ENCODE results near the gene SUFU.
A peak's percentile ranks its signal among the peaks of the same experiment; 100 is the strongest.

Gene SUFU

DNA sequence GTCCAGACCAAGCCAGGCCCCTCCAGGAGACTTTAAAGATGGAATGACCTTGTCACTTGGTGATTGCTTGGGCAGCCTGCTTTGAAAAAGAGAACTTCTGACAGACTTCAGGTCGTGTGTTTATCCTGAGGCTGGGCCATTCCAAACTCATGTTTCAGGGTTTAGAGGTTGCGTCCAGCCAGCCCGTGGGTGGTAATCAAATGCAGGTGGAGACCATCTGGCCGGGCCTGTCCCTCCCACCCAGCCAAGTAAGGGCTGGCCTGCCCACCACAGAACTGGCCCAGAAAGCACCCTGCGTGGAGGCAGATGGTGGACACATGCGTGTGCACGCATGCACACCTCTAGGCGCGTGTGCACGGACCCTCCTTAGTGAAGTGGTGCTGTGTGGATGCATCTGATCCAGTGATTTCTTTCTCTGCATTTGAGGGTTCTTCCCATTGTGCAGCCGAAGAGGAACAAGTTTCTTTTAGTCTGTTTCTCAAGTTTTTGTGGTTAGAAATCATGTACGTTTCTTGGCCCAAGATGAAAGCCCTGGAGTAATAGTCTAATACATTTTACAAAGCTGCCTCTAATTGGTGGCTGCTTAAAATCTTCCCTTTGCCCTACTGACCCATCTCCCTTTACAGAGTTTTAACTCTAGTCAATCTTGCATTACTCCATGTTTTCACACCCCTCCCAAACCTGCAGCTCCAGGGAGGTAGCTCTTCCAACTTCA, 43.0 kb downstream of the SUFU start:
- DNase-seq (ENCODE audit: insufficient read length, low spot score) (no peak), FAIRE-seq (no peak)

DNA sequence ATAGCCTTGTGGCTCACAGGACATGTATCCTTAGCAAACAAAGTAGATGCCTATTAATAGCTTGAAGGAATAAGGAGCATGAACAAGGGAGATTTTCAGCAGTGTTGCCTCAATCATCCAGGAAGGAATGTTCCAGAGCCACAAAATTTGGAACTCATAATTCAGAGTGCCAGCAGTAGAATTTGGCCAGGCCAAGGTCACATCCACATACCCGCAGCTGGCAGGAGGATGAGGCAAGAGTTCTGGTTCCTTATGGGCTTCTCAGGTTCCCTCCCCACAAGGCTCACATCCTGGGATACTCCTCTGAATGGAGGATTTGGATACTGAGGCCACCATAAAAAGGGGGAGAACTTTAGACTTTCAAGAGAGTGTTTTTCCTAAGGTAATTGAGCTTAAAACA, 45.8 kb downstream of the SUFU start:
- no peak for FAIRE-seq

DNA sequence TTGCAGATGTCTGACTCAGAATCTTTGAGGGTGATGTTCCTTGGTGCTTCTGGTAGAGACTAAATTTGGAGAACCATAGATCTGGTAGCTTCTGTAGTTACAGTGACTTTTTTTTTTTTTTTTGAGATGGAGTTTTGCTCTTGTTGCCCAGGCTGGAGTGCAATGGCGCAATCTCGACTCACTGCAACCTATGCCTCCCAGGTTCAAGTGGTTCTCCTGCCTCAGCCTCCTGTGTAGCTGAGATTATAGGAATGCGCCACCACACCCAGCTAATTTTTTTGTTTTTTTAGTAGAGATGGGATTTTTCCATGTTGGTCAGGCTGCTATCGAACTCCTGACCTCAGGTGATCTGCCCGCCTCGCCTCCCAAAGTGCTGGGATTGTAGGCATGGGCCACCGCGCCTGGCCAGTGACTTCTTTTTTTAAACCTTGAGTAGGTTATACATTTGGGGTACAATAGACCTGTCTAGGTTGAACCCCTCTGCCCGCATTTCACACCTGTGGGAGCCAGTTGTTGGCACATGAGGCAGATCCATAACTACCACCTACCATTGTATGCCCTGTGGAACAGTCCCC, 47.0 kb downstream of the SUFU start:
- DNase-seq (ENCODE audit: insufficient read length, low spot score) (no peak), FAIRE-seq (no peak)

More for the DNA sequence above, 45.8 kb downstream of the SUFU start:
- no peak for DNase-seq (ENCODE audit: insufficient read length, low spot score)

DNA sequence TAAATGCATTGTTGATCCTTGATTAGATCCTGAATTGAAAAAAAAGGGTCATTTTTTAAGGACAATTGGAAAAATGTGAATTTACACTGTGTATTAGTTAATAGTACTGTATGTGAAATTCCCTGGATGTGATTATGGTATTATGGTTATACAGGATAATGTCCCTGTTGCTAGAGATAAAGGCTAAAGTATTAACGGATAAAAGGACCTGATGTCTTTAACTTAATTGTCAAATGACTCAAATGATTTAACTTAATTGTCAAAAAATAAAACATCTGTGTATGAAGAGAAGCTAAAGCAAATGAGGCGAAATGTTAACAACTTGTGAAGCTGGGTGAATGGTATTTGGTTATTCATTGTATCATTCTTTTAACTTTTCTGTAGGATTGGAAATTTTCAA, 48.8 kb downstream of the SUFU start:
- FAIRE-seq (no peak), DNase-seq (ENCODE audit: insufficient read length, low spot score) (no peak)

DNA sequence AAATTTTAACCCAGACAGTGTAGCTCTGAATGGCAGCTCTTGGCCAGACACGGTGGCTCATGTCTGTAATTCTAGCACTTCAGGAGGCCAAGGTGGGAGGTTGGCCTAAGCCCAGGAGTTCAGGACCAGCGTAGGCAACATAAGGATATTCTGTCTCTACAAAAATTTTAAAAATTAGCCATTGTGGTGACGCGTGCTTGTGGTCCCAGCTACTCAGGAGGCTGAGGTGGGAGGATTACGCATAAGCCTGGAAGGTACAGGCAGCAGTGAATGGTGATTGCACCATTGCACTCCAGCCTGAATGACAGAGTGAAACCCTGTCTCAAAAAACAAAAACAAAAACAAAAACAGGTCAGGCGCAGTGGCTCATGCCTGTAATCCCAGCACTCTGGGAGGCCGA, 50.0 kb downstream of the SUFU start:
- FAIRE-seq = no peak
- no peak for DNase-seq (ENCODE audit: insufficient read length, low spot score)

DNA sequence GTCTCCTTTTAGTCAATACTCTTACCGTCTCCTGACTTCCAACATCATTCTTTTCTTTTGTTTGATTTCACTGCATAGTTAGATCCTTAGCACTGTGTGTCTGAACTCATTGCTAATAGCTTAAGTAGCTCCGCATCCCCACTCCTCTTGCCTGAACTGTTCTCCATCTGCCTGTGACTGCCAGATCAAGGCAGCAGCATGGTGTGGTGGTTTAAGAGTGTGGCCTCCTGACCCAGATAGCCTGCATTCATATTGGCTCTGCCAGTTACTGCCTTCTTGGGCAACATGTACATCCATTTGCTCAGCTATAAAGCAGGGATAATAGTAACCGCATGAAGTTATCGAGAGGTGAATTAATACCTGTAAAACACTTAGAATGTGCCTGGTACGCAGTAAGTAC, 50.8 kb downstream of the SUFU start:
- DNase-seq (ENCODE audit: insufficient read length, low spot score) (no peak), FAIRE-seq (no peak)

DNA sequence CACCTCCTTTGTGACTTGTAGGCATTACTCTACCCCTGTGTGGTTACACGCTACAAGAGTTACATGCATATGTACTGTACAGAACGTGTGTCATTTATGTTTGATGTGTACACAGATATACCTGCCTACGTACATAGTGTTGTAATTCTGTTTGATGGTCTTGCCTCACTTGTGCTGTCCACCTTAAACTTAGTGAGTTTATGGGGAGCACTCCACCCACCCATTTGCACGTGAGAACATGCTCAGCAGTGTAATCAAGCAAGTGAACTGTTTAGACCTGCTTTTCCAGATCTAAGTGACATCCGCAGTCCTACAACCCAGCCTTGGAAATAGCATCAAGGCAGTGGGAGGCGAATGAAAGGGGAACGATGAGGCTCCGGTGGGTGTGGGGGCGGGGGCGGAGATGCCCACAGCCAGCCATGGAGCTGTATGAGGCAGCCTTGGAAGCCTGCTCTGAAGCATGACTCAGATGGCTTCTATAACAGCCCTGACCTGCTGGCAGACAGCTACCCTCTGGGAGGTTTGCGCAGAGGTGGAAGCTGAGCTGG, 52.1 kb downstream of the SUFU start:
- DNase-seq (ENCODE audit: insufficient read length, low spot score) = peak; percentile 41

DNA sequence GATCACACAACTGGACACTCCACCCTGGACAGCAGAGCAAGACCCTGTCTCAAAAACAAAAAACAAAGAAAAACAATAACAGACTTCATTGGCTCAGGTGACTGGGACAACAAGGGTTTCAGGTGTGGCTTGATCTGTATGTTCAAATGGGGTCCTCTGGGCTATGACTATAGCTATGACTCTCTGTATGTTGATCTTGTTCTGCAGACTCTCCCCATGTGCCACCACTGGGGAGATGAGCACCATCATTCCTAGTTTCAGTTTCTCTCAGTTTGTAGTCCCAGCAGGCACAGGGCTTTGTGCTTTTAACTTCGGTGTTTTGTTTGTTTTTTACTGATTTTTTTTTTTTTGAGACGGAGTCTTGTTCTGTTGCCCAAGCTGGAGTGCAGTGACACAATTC, 53.8 kb downstream of the SUFU start:
- FAIRE-seq (no peak), DNase-seq (ENCODE audit: insufficient read length, low spot score) (no peak)

More for the DNA sequence above, 52.1 kb downstream of the SUFU start:
- FAIRE-seq = peak; percentile 59

DNA sequence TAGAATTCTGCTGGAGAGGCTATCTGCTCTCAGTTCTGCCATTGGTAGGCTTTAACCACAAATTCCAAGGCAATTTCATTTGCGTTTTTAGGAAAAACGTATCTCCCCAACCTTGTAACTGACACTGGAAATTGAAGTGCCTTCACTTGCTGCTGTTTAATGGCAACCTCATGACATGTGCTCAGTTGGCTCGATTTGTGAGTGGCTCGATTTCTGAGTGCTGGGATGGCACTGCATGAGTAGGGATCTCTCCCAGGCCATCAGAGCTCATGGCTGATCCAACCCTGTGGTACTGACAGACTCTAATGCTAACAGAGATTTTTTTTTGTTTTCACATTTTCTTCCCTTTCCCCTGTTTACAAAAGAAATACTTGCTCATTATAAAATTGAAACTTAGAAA, 56.0 kb downstream of the SUFU start:
- DNase-seq (ENCODE audit: insufficient read length, low spot score) = no peak
- FAIRE-seq = no peak

DNA sequence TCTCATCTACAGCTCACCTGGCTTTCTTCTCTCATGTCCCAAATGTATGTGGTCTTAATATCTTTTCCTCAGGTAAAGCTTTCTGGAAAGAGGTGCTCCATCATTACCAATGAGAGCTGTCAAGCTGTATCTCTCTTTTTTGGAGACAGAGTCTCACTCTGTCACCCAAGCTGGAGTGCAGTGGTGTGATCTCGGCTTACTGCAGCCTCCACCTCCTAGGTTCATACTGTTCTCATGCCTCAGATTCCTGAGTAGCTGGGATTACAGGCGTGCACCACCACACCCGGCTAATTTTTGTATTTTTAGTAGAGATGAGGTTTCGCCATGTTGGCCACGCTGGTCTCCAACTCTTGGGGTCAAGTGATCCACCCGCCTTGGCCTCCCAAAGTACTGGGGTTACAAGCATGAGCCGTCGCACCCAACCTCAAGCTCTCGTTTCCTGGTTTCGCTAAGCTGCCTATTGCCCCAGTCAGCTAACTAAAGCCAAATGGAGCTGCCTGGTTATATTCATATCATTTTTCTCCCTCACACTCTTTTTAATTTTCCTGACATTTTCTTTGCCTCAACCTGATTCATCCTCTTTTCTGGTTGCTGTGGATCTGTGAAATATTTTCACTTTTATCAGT, 60.5 kb downstream of the SUFU start:
- no peak for DNase-seq (ENCODE audit: insufficient read length, low spot score)
- no peak for FAIRE-seq

DNA sequence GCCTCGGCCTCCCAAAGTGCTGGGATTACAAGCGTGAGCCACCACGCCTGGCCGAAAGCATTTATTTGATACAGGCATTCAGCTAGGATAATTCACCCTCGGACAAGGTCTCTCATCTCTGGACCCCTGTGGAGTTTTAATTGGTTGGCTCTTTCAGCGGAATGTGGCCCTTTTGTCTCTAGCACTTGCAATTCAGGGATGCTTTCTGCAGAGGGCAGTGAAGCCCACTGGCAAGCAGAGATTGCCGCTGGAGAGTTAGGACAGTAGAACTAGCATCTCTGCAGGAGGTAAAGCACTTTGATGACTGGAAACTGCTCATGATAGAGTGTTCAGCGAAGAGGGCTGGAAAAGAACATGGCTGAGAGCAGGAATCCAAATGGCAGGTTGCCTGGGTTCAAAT, 62.0 kb downstream of the SUFU start:
- FAIRE-seq (no peak), DNase-seq (ENCODE audit: insufficient read length, low spot score) (no peak)

DNA sequence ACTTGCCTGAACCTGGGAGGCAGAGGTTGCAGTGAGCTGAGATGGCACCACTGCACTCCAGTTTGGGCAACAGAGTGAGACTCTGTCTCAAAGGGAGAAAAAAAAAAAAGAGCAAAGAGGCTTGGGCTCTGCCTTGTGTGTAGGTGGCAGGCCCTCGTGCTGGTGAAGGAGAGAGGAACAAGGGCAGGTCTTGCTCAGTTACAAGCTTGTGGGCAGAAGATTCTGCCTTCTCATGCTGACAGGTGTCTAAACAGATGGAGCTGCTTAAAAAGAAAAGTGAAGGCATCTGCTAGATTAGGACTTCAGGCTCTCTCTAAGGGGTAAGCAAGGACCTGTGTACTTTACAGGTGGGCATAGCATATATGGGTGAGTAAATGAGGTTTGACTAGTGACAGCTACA, 75.0 kb downstream of the SUFU start:
- no peak for DNase-seq (ENCODE audit: insufficient read length, low spot score)
- FAIRE-seq = no peak

DNA sequence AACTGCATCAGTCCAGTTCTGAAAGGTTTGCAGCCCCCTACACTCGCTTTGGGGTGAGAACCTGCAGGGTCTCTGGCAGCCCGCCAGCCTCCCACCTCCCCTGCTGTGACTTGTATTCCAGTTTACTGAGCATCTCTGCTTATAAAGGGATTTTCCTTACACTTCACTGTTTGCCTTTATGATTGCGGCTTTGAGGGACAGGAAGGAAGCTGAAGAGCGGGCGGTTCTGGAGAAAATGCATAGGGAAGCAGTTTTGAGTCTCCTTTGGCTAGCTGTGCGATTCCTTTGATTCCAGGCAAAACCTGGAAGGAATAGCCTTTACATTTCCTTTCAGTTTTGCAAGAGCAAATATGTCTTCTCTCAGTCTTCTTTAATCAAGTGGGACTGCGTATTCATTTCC, 75.6 kb downstream of the SUFU start:
- no peak for DNase-seq (ENCODE audit: insufficient read length, low spot score)
- no peak for FAIRE-seq

DNA sequence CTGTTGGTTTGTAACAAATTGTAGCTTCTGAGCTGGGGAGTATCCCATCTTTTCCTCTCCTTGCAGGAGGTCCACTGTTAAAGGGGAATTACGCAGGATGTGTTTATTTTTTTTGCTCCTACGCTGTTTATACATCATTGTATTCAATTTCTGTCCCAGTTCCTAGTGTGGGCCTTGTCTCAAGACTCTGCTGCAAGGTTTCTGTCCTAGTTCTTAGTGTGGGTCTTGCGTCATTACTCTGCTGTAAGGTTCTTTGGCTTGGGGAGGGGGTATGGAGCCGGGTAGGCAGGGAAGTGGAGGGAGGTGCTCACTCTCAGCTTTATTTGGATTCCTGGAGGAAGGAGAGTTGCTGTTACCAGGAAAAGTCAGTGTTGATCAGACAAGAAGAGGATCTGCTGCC, 76.5 kb downstream of the SUFU start:
- no peak for FAIRE-seq
- DNase-seq (ENCODE audit: insufficient read length, low spot score) = no peak

DNA sequence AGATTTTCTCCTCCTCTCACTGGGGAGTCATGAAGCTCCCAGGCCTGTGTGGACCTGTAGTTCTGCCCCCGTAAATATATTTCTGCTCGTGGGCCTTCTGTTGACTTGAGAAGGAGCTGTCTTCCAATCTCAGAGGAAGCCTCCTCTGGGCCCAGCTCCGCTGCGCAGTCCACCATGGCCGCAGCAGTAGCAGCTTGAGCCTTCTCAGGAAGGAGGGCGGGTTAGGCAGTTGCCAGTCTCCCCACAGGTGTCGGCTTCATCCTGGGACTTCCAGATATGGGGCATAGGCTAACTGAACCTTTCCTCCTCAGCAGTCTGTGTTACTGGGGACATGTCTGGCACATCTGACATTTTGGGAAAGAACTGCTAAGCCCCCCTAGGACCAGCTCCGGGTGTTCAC, 77.6 kb downstream of the SUFU start:
- FAIRE-seq (no peak), DNase-seq (ENCODE audit: insufficient read length, low spot score) (no peak)

DNA sequence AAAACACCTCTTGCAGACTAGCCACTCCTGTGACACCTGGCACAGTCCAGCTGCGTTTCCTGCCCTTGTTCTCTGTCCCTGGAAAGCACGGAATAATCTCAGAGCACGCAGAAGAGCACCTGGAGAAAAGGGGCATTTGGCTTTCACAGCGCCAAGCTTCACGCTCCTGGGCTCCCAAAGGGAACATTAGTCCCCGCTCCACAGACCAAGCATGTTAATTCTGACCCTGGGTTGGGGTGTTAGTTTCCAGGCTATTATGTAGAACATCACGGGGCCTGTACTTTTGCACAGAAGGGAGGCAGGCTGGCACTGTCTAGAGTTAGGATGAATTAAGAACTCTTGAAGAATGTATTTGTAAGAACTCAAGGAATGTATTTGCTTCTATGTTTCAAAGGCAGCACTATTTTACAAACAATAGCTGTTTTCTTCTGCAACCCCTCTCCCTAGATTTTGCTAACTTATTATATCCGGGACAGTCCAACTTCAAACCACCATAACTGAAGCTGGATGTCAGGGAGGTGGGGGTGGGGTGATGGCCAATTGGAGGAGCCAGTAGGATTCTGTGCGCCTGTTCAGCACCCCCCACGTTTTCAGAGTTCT, 78.3 kb downstream of the SUFU start:
- FAIRE-seq = no peak

DNA sequence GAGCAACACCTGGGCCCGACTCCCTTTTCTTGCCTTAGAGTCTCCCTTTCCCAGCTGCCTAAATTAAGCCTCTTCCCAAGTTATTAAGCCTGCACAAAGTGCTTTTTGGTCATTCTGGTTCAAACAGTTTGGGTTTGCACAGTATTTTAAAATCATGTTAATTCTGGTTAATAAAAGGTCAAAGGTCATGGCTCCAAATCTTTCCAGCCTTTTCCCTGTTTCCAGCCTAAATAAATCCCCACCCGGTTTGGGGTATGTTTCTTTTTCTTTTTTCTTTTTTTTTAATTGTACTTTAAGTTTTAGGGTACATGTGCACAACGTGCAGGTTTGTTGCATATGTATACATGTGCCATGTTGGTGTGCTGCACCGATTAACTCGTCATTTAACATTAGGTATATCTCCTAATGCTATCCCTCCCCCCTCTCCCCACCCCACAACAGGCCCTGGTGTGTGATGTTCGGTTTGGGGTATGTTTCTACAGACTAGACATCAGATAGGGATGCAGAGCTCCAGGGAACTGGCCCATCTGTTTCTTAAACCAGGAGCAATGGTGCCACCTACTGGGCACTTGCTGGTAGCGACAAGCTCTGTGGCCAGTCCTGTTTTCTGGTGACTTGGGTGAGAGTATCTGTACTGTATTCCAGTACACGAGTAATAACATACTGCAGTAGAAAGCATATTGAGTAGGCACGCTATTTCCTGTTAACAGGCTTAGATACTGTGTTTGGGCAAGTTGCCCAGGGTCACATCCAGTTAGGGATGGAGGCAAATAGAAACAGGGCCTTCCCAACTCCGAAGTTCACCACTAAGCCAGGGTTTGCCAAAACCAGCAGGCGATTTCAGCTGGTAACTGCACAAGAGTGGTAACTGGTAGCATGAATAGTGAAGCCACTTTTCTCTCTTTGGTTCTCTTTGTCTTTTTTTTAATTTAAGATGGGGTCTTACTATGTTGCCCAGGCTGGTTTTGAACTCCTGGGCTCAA, 80.0 kb downstream of the SUFU start:
- peak; percentile 89 for DNase-seq (ENCODE audit: insufficient read length, low spot score)
- peak; percentile 75 for FAIRE-seq

More for the DNA sequence above, 78.3 kb downstream of the SUFU start:
- no peak for DNase-seq (ENCODE audit: insufficient read length, low spot score)

DNA sequence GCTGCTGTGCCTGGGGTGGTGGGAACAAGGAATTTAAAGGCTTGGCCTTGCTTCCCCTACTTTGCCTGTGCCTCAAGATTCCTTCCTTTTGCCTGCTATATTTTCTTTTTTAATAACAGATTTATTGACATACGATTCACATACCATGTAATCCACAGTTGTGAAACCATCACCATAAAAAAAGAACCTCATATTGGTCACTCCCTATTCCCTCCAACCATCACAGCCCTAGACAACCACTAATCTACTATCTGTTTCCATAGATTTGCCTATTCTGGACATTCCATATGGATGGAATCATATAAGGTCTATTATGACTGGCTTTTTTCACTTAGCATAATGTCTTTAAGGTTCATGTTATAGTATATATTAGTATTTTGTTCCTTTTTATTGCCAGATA, 81.3 kb downstream of the SUFU start:
- FAIRE-seq = no peak
- DNase-seq (ENCODE audit: insufficient read length, low spot score) = no peak

DNA sequence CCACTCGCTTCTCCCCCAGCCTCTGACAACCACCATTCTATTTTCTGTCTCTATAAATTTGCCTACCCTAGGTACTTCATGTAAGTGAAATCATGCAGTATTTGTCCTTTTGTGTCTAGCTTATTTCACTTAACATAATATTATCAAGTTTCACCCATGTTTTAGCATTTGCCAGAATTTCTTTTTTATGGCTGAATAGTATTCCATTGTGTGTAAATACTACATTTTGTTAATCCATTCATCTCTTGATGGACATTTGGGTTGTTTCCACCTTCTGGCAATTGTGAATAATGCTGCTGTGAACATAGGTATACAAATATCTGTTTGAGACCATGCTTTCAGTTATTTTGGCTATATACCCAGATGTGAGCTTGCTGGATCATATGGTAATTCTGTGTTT, 83.1 kb downstream of the SUFU start:
- no peak for FAIRE-seq

DNA sequence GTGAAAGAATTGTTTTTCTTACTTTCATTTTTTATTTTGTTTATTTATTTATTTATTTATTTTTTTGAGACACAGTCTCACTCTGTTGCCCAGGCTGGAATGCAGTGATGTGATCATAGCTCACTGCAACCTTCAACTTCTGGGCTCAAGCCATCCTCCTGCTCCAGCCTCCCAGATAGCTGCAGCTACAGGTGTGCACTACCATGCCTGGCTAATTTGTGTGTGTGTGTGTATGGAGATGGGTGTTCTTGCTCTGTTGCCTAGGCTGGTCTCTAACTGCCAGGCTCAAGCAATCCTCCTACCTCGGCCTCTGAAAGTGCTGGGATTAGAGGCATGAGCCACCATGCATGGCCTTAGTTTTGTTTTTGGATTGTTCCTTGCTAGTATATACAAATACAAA, 85.1 kb downstream of the SUFU start:
- DNase-seq (ENCODE audit: insufficient read length, low spot score) = no peak
- no peak for FAIRE-seq

More for the DNA sequence above, 83.1 kb downstream of the SUFU start:
- DNase-seq (ENCODE audit: insufficient read length, low spot score) = no peak
